Measurements from ENCODE around the gene PLEKHA4.

GRCh38 chr19:48859711-48860572, 8.5 kb downstream of the PLEKHA4 start:
- TF ChIP-seq, protein P1, sequence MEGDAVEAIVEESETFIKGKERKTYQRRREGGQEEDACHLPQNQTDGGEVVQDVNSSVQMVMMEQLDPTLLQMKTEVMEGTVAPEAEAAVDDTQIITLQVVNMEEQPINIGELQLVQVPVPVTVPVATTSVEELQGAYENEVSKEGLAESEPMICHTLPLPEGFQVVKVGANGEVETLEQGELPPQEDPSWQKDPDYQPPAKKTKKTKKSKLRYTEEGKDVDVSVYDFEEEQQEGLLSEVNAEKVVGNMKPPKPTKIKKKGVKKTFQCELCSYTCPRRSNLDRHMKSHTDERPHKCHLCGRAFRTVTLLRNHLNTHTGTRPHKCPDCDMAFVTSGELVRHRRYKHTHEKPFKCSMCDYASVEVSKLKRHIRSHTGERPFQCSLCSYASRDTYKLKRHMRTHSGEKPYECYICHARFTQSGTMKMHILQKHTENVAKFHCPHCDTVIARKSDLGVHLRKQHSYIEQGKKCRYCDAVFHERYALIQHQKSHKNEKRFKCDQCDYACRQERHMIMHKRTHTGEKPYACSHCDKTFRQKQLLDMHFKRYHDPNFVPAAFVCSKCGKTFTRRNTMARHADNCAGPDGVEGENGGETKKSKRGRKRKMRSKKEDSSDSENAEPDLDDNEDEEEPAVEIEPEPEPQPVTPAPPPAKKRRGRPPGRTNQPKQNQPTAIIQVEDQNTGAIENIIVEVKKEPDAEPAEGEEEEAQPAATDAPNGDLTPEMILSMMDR (IDR thresholded peaks at IDR 0.05; ENCODE audit: low read length), result no peak
- no peak for TF ChIP-seq EZH2phosphoT487 (IDR thresholded peaks at IDR 0.05; ENCODE audit: low read length)

Data from MM.1S (cell line).